ELR (cell line): Measurements from ENCODE around the gene OPRD1.
A peak's percentile ranks its signal among the peaks of the same experiment; 100 is the strongest.
"Not testable (repeated sequence)": the region's sequence is repeated elsewhere in the genome, so short reads cannot be mapped to it uniquely, and the experiment has no call there.

Experiments
- DNase-seq: peaks from one replicate; pipeline ENCODE4 v3.0.0-alpha.2; 2015; ENCODE audit warnings: low read depth

The OPRD1 gene

GRCh38 chr1:28801461-28801860 is 10.5 kb upstream of the OPRD1 start:
- no peak for DNase-seq

- DNase-seq, result no peak
Measured at GRCh38 chr1:28803051-28803450, 8.9 kb upstream of the OPRD1 start.

GRCh38 chr1:28803662-28804061 is 8.3 kb upstream of the OPRD1 start:
- no peak for DNase-seq

- no peak for DNase-seq
Measured at GRCh38 chr1:28804071-28804470, 7.9 kb upstream of the OPRD1 start.

- no peak for DNase-seq
Measured at GRCh38 chr1:28807046-28807445, 4.9 kb upstream of the OPRD1 start.

- no peak for DNase-seq
Measured at GRCh38 chr1:28807986-28808385, 4.0 kb upstream of the OPRD1 start.

- DNase-seq, result no peak
Measured at GRCh38 chr1:28811369-28811765, 603 bp upstream of the OPRD1 start.

- DNase-seq, result no peak
Measured at GRCh38 chr1:28812669-28813468, 899 bp downstream of the OPRD1 start.

- DNase-seq, result peak; percentile 20
Measured at GRCh38 chr1:28813931-28814465, 2.0 kb downstream of the OPRD1 start.

GRCh38 chr1:28815533-28816185 is 3.7 kb downstream of the OPRD1 start:
- DNase-seq, result no peak

- DNase-seq, result no peak
Measured at GRCh38 chr1:28817133-28817532, 5.2 kb downstream of the OPRD1 start.

GRCh38 chr1:28819020-28819419 is 7.0 kb downstream of the OPRD1 start:
- DNase-seq, result no peak

GRCh38 chr1:28822799-28823198 is 10.8 kb downstream of the OPRD1 start:
- DNase-seq, result no peak

- peak; percentile 53 for DNase-seq
Measured at GRCh38 chr1:28824061-28824460, 12.1 kb downstream of the OPRD1 start.

GRCh38 chr1:28828227-28828858 is 16.4 kb downstream of the OPRD1 start:
- not testable (repeated sequence) for DNase-seq

- no peak for DNase-seq
Measured at GRCh38 chr1:28830814-28831213, 18.8 kb downstream of the OPRD1 start.

- no peak for DNase-seq
Measured at GRCh38 chr1:28832966-28833365, 21.0 kb downstream of the OPRD1 start.

GRCh38 chr1:28833381-28833780 is 21.4 kb downstream of the OPRD1 start:
- no peak for DNase-seq

- no peak for DNase-seq
Measured at GRCh38 chr1:28835237-28835650, 23.3 kb downstream of the OPRD1 start.

- no peak for DNase-seq
Measured at GRCh38 chr1:28836421-28836956, 24.5 kb downstream of the OPRD1 start.

- no peak for DNase-seq
Measured at GRCh38 chr1:28840928-28841544, 29.1 kb downstream of the OPRD1 start.
